ENCODE measurements around the gene PHEX.
"Not testable (repeated sequence)": the region's sequence is repeated elsewhere in the genome, so short reads cannot be mapped to it uniquely, and the experiment has no call there.

Gene PHEX

DNA sequence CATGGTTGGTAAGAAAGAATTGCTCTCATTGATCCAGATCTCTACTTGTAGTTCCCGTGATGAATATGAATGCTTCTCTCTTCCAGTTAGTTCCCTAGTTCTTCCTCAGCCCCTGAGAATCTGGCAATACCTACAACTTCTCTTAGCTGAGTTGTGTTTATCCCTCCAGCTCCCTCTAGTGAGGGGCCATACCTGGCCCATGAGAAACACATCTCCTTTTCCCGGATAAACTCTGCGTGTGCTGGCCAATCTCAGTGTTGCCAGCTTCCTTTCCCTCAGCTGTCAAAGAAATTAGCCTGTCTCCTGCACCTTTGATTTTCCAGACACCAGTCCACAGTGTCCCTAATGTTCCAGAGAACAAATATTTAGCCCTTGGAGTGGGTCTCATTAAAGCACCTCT lies 246.2 kb downstream of the PHEX start:
- TF ChIP-seq POLR2A (IDR thresholded peaks at IDR 0.05; ENCODE audit: extremely low read depth, insufficient read length) (no peak), CTCF (IDR thresholded peaks at IDR 0.05; ENCODE audit: low read depth, low read length) (no peak)
- no peak for DNase-seq (ENCODE audit: low read depth)

GRCh38 chrX:22289209-22289608 lies 257.1 kb downstream of the PHEX start:
- H3K4me3 ChIP-seq (ENCODE audit: low read depth, low read length); DNase-seq (ENCODE audit: low read depth): not testable (repeated sequence)

More for the DNA sequence above, 246.2 kb downstream of the PHEX start:
- H3K4me3 ChIP-seq (ENCODE audit: low read depth, low read length): no peak overlapping the region

DNA sequence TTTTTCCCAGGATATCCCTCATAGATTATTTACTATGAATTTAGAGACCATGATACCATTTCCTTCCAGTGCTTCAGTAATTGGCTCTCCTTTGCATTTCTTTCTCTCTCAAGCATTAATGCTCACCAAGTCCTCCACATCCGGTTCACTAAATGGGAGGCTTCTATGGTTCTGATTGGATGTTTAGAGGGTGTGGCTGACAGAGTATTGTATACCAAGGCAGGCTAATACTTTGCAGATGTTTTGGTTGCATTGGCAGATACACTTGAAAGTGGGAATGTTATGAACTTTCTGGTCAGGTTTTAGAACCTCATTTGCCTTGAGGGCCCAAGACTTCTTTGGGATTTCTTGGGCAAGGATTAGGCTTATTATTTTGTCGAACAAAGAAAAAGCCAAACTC lies 264.7 kb downstream of the PHEX start:
- H3K4me3 ChIP-seq (ENCODE audit: low read depth, low read length): no peak overlapping the region
- no peak for TF ChIP-seq MAX (IDR thresholded peaks at IDR 0.05; ENCODE audit: low read depth, low read length)
- TF ChIP-seq MYC (IDR thresholded peaks at IDR 0.05; ENCODE audit: low read depth, low read length): no peak
- no peak for TF ChIP-seq CTCF (IDR thresholded peaks at IDR 0.05; ENCODE audit: low read depth, low read length)
- TF ChIP-seq POLR2A (IDR thresholded peaks at IDR 0.05; ENCODE audit: extremely low read depth, insufficient read length): no peak
- no peak for DNase-seq (ENCODE audit: low read depth)

DNA sequence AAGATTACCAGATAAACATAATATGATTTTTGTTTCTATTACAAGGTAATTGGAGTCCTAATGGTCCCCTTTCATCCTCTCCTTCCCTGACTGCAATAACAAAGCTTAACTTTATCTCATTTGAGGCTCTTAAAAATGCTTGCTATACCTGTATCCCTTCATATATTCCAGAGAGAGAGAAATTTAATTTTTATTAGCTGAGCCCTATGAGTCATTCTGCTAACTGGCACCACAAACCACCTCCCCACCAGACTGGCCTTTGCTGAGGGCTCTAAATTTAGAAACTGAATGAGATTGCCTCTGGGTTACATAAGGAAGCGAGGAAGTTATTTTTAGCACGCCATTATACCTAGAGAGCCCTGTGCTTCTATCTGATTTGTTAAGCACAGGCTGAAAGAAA lies 268.0 kb downstream of the PHEX start:
- peak; percentile 58 for DNase-seq (ENCODE audit: low read depth)
- no peak for TF ChIP-seq MAX (IDR thresholded peaks at IDR 0.05; ENCODE audit: low read depth, low read length)
- TF ChIP-seq MYC (IDR thresholded peaks at IDR 0.05; ENCODE audit: low read depth, low read length): no peak
- TF ChIP-seq CTCF (IDR thresholded peaks at IDR 0.05; ENCODE audit: low read depth, low read length): no peak
- no peak for TF ChIP-seq POLR2A (IDR thresholded peaks at IDR 0.05; ENCODE audit: extremely low read depth, insufficient read length)
- H3K4me3 ChIP-seq (ENCODE audit: low read depth, low read length): no peak overlapping the region

Measured in NB4 (cell line).